Naive thymus-derived CD4-positive, alpha-beta T cell (primary cell): ENCODE measurements around the gene GRK4. TPM values are rescaled to one million over a fixed set of nuclear protein-coding genes. Genes with fewer than 3 reads are reported as not detected.
A peak's percentile ranks its signal among the peaks of the same experiment; 100 is the strongest.

Experiments
- ATAC-seq: fragments of 150-1000 bp; cut with Tn5 transposase; 2 replicates; pipeline ENCODE4 v1.10.0; 2021; ENCODE audit warnings: mild to moderate bottlenecking, moderate library complexity
- CTCF ChIA-PET: fragments of 350-600 bp; sonication (Branson Sonifier 250); formaldehyde crosslinking; loops from one replicate; lab custom pipeline; 2021; ENCODE audit warnings: antibody characterized with exemption; lab: Charles Lee
- POLR2A ChIA-PET: fragments of 350-600 bp; sonication (Branson Sonifier 250); formaldehyde crosslinking; loops from one replicate; lab custom pipeline; 2021; ENCODE audit warnings: antibody characterized with exemption, inconsistent platforms; lab: Charles Lee
- DNase-seq, 9 donors: peaks; one replicate each; pipeline versions ENCODE4 v3.0.0 to v3.0.0-alpha.2; 2020 to 2022; ENCODE audit warnings: mixed read lengths in 1 of 9
- H3K27ac ChIP-seq: one replicate; pipeline ENCODE4 v1.7.0; 2013; ENCODE audit warnings: mild to moderate bottlenecking, low read depth, low read length, moderate library complexity
- H3K27me3 ChIP-seq, 2 donors: one replicate each; pipeline ENCODE4 v1.7.0; 2013; ENCODE audit warnings: low read length in 2 of 2, mild to moderate bottlenecking in 2 of 2, moderate library complexity in 2 of 2; ENCODE audit not compliant: control insufficient read depth in 2 of 2, insufficient read depth in 2 of 2
- H3K36me3 ChIP-seq, 3 experiments: 1 replicate in 2 of 3; 2 replicates in 1 of 3; pipeline ENCODE4 v1.7.0; 2013; ENCODE audit warnings: low read length in 3 of 3, mild to moderate bottlenecking in 3 of 3, moderate library complexity in 1 of 3; ENCODE audit not compliant: insufficient read depth in 3 of 3, control insufficient read depth in 2 of 3
- H3K4me1 ChIP-seq, 2 donors: one replicate each; pipeline ENCODE4 v1.7.0; 2013; ENCODE audit warnings: low read length in 2 of 2, mild to moderate bottlenecking in 2 of 2, moderate library complexity in 1 of 2; ENCODE audit not compliant: control insufficient read depth in 2 of 2, insufficient read depth in 2 of 2
- H3K4me3 ChIP-seq: 2 replicates; pipeline ENCODE4 v1.7.0; 2013; ENCODE audit warnings: mild to moderate bottlenecking, low read length
- H3K9me3 ChIP-seq, 3 experiments: 1 replicate in 2 of 3; 2 replicates in 1 of 3; pipeline ENCODE4 v1.7.0; 2013; ENCODE audit warnings: low read length in 3 of 3; ENCODE audit not compliant: control insufficient read depth in 2 of 3
- H3K27ac Mint-ChIP-seq, 9 donors: one replicate each; pipeline ENCODE4 v1.8.0; 2020 to 2022; ENCODE audit warnings: mixed read lengths in 9 of 9, mild to moderate bottlenecking in 8 of 9, moderate library complexity in 5 of 9, inconsistent platforms in 2 of 9
- H3K27me3 Mint-ChIP-seq, 5 donors: one replicate each; pipeline ENCODE4 v1.8.0; 2021 to 2022; ENCODE audit warnings: mixed read lengths in 5 of 5, mild to moderate bottlenecking in 1 of 5
- H3K36me3 Mint-ChIP-seq, 5 donors: one replicate each; pipeline ENCODE4 v1.8.0; 2020 to 2022; ENCODE audit warnings: mixed read lengths in 5 of 5, mild to moderate bottlenecking in 3 of 5, inconsistent platforms in 1 of 5
- H3K4me1 Mint-ChIP-seq, 7 donors: one replicate each; pipeline ENCODE4 v1.8.0; 2020 to 2022; ENCODE audit warnings: mixed read lengths in 7 of 7, mild to moderate bottlenecking in 3 of 7, inconsistent platforms in 1 of 7
- H3K4me3 Mint-ChIP-seq, 10 donors: one replicate each; pipeline ENCODE4 v1.8.0; 2020 to 2022; ENCODE audit warnings: mild to moderate bottlenecking in 10 of 10, mixed read lengths in 10 of 10, moderate library complexity in 6 of 10, inconsistent platforms in 2 of 10
- H3K9me3 Mint-ChIP-seq, 11 donors: one replicate each; pipeline ENCODE4 v1.8.0; 2020 to 2022; ENCODE audit warnings: mixed read lengths in 11 of 11, mild to moderate bottlenecking in 4 of 11, inconsistent platforms in 1 of 11, moderate library complexity in 1 of 11
- intact Hi-C, 2 donors: fragments of 100-400 bp; cut with micrococcal nuclease; formaldehyde crosslinking; loops; one replicate each; pipeline ENCODE4 v1.15.1; 2023
- polyA plus RNA-seq, 2 donors: library from polyadenylated mRNA; unstranded; fragments of 300-500 nt; fragmentation: Illumina TruSeq; gene quantifications; one replicate each; pipeline ENCODE4 v1.2.3, GENCODE V29; 2021
- total RNA-seq, 6 experiments: library from RNA in 5 of 6; stranded (reverse) in 5 of 6; gene quantifications; 1 replicate in 5 of 6; 2 replicates in 1 of 6; pipeline ENCODE4 v1.2.3 and lab custom pipeline; 2021 to 2026

The GRK4 gene
- total and polyA plus RNA-seq, 7 experiments from 2014 or later: 1.7 to 4.0 (median 2.1) TPM

- Histone ChIP-seq H3K27ac (no peak overlapping the region), H3K27me3 (no peaks in the 10 kb centered on the region), H3K9me3 (no peaks in the 10 kb centered on the region), H3K4me3 (peak overlapping the region; percentile 66), H3K36me3 (no peaks in the 10 kb centered on the region), H3K4me1 (peaks cover 38 to 39% of the 10 kb centered on the region in 2 donors)
- CTCF ChIA-PET: no interaction called here
- intact Hi-C loops: no loop called here
- H3K4me3 Mint-ChIP-seq: peak overlapping the region; percentile 83 to 98 (median 89)
- ATAC-seq: no peak
- peaks cover 0 to 10% (median 0%) of the 10 kb centered on the region in 5 donors for H3K36me3 Mint-ChIP-seq
- H3K9me3 Mint-ChIP-seq: peaks cover 0 to 9% (median 5%) of the 10 kb centered on the region in 11 donors
- DNase-seq: no peak
- peak overlapping the region in 8 of 9 donors; percentile 36 to 87 (median 82) for H3K27ac Mint-ChIP-seq
- H3K4me1 Mint-ChIP-seq: peaks cover 38 to 67% (median 55%) of the 10 kb centered on the region in 7 donors
- peaks cover 0 to 6% (median 0%) of the 10 kb centered on the region in 5 donors for H3K27me3 Mint-ChIP-seq
- POLR2A ChIA-PET: interaction anchor here (1.0 to 1.9 kb wide), 6 partner anchors 10 to 573 kb away, joined by 3 to 9 read pairs (median 3); partner anchors contain the start of gene RNF4
These were observed 78.9 kb downstream of the GRK4 start for GRCh38 chr4:3042226-3042625.

GRCh38 chr4:3043282-3044020 lies 80.1 kb downstream of the GRK4 start:
- POLR2A ChIA-PET: no interaction called here
- intact Hi-C loops: no loop called here
- Mint-ChIP-seq H3K9me3 (peaks cover 0 to 9% (median 5%) of the 10 kb centered on the region in 11 donors), H3K36me3 (peaks cover 0 to 10% (median 0%) of the 10 kb centered on the region in 5 donors), H3K27ac (peak overlapping the region in 4 of 9 donors; percentile 8 to 51 (median 36)), H3K27me3 (peaks cover 0 to 3% (median 0%) of the 10 kb centered on the region in 5 donors), H3K4me3 (peak overlapping the region in 3 of 10 donors; percentile 19 to 36 (median 25)), H3K4me1 (peaks cover 32 to 67% (median 56%) of the 10 kb centered on the region in 7 donors)
- H3K27ac ChIP-seq: no peak overlapping the region
- H3K36me3 ChIP-seq: no peaks in the 10 kb centered on the region
- no peaks in the 10 kb centered on the region for H3K9me3 ChIP-seq
- DNase-seq (no peak), ATAC-seq (no peak)
- no peaks in the 10 kb centered on the region for H3K27me3 ChIP-seq
- peaks cover 28 to 33% of the 10 kb centered on the region in 2 donors for H3K4me1 ChIP-seq
- no peak overlapping the region for H3K4me3 ChIP-seq
- CTCF ChIA-PET: interaction anchor here (0.6 to 1.3 kb wide), 3 partner anchors 65 to 541 kb away, joined by 3 to 5 read pairs (median 4); no protein-coding TSS in a partner anchor

GRCh38 chr4:3044870-3045819 lies 81.8 kb downstream of the GRK4 start:
- POLR2A ChIA-PET: no interaction called here

GRCh38 chr4:3046162-3046561 lies 82.8 kb downstream of the GRK4 start:
- Histone ChIP-seq H3K4me3 (no peak overlapping the region), H3K36me3 (no peaks in the 10 kb centered on the region), H3K27ac (no peak overlapping the region), H3K9me3 (no peaks in the 10 kb centered on the region), H3K27me3 (no peaks in the 10 kb centered on the region), H3K4me1 (peaks cover 24 to 25% of the 10 kb centered on the region in 2 donors)
- Mint-ChIP-seq H3K36me3 (peaks cover 0 to 12% (median 0%) of the 10 kb centered on the region in 5 donors), H3K27me3 (peaks cover 0 to 10% (median 0%) of the 10 kb centered on the region in 5 donors), H3K4me3 (peak overlapping the region in 1 of 10 donors; percentile 71), H3K4me1 (peaks cover 27 to 59% (median 50%) of the 10 kb centered on the region in 7 donors), H3K27ac (peak overlapping the region in 6 of 9 donors; percentile 49 to 94 (median 62)), H3K9me3 (peaks cover 0 to 9% (median 5%) of the 10 kb centered on the region in 11 donors)
- DNase-seq: no peak
- ChIA-PET CTCF (no interaction called here), POLR2A (no interaction called here)
- intact Hi-C loops: loop anchor here in 1 of 2 donors (2.0 kb wide), 3 partner anchors 157 to 633 kb away; no protein-coding TSS in a partner anchor
- ATAC-seq: no peak

More at GRCh38 chr4:3044870-3045819, 81.8 kb downstream of the GRK4 start:
- Histone ChIP-seq H3K9me3 (no peaks in the 10 kb centered on the region), H3K4me1 (peaks cover 27 to 31% of the 10 kb centered on the region in 2 donors), H3K36me3 (no peaks in the 10 kb centered on the region), H3K27me3 (no peaks in the 10 kb centered on the region), H3K4me3 (peak overlapping the region; percentile 25), H3K27ac (no peak overlapping the region)
- H3K4me1 Mint-ChIP-seq: peaks cover 32 to 65% (median 53%) of the 10 kb centered on the region in 7 donors
- CTCF ChIA-PET: no interaction called here
- peak overlapping the region; percentile 51 to 80 (median 67) for H3K4me3 Mint-ChIP-seq
- H3K36me3 Mint-ChIP-seq: peaks cover 0 to 10% (median 0%) of the 10 kb centered on the region in 5 donors
- peak overlapping the region; percentile 54 to 94 (median 87) for H3K27ac Mint-ChIP-seq
- ATAC-seq (peak; percentile 85), DNase-seq (peak; percentile 51 to 87 (median 80))
- intact Hi-C loops: loop anchor here (1.0 kb wide), 2 partner anchors 8 to 82 kb away; partner anchors contain the start of genes GRK4 (in 1 of the 2) and NOP14 (in 1 of the 2)
- peaks cover 0 to 10% (median 0%) of the 10 kb centered on the region in 5 donors for H3K27me3 Mint-ChIP-seq
- H3K9me3 Mint-ChIP-seq: peaks cover 0 to 9% (median 5%) of the 10 kb centered on the region in 11 donors

GRCh38 chr4:3046623-3047022 lies 83.3 kb downstream of the GRK4 start:
- ATAC-seq: no peak
- no peak for DNase-seq
- Histone ChIP-seq H3K9me3 (no peaks in the 10 kb centered on the region), H3K4me1 (peaks cover 24 to 25% of the 10 kb centered on the region in 2 donors), H3K27ac (no peak overlapping the region), H3K4me3 (no peak overlapping the region), H3K27me3 (no peaks in the 10 kb centered on the region), H3K36me3 (no peaks in the 10 kb centered on the region)
- peaks cover 0 to 12% (median 0%) of the 10 kb centered on the region in 5 donors for H3K27me3 Mint-ChIP-seq
- H3K4me1 Mint-ChIP-seq: peaks cover 27 to 55% (median 45%) of the 10 kb centered on the region in 7 donors
- H3K36me3 Mint-ChIP-seq: peaks cover 0 to 12% (median 0%) of the 10 kb centered on the region in 5 donors
- ChIA-PET CTCF (interaction anchor here (0.6 kb wide), 1 partner anchor 124 kb away, joined by 3 read pairs; no protein-coding TSS in a partner anchor), POLR2A (no interaction called here)
- no peak overlapping the region for H3K27ac Mint-ChIP-seq
- peak overlapping the region in 3 of 10 donors; percentile 7 to 72 (median 50) for H3K4me3 Mint-ChIP-seq
- peaks cover 0 to 9% (median 5%) of the 10 kb centered on the region in 11 donors for H3K9me3 Mint-ChIP-seq
- intact Hi-C loops: loop anchor here (1.0 to 2.0 kb wide), 7 partner anchors 9 to 634 kb away; partner anchors contain the start of genes HTT (in 2 of the 2) and HTT-AS (in 2 of the 2)
